Measurements from ENCODE around the gene SUSD2. TPM values are rescaled to one million over a fixed set of nuclear protein-coding genes. Genes with fewer than 3 reads are reported as not detected.

The SUSD2 gene
- total and polyA plus RNA-seq, 9 donors, result 0.40 to 2.6 (median 1.0) TPM

DNA sequence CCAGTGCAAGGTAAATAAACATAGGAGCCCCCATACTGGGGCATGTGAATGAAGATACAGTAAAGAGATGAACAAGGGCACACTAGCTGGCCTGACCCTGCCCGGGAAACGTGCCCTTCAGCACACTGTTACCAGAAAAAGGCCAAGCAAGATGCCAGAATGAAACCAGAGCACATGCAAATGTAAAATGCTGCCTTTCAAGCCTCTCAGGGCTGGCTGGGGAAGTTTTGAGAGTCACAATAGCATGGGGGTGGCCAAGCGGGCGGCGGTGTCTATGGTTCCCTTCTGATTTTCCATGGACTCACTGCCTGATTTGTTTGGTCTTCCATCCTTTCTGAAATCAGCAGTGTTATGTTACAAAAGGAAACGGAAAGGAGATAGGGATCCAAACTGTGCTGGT lies 18.9 kb upstream of the SUSD2 start:
- Histone ChIP-seq H3K27me3 (ENCODE audit: control insufficient read depth, insufficient read depth, low read length) (no peaks in the 10 kb centered on the region), H3K27ac (ENCODE audit: low read length) (peak overlapping the region; percentile 65), H3K9me3 (replicated peaks; ENCODE audit: control insufficient read depth, low read depth, low read length) (no peaks in the 10 kb centered on the region), H3K4me1 (ENCODE audit: control insufficient read depth, insufficient read depth, low read length) (peaks cover 85% of the 10 kb centered on the region), H3K4me3 (ENCODE audit: low read length) (no peak overlapping the region), H3K36me3 (ENCODE audit: control insufficient read depth, insufficient read depth, low read length) (peaks cover 65% of the 10 kb centered on the region)
- WGBS (ENCODE audit: insufficient coverage), result 74% methylated on average over 6 of the region's 6 CpGs
- peak; percentile 55 for DNase-seq

DNA sequence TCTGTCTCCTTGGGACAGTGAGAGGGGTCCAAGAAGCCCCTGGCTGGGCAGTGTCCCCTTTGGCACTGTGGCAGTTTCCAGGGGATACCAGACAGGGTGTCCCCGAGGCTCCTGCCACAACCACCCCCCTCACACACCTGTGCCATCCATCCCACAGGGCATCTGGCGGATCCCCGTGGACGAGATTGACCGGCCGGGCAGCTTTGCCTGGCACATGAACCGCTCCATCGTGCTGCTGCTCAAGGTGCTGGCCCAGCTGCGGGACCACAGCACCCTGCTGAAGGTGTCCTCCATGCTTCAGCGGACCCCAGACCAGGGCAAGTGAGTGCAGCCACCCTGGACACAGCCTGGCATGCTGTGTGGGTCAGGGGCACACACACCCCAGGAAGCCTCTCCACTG lies 17.0 kb upstream of the SUSD2 start:
- H3K4me3 ChIP-seq (ENCODE audit: low read length), result no peak overlapping the region
- H3K4me1 ChIP-seq (ENCODE audit: control insufficient read depth, insufficient read depth, low read length), result peaks cover 66% of the 10 kb centered on the region
- H3K9me3 ChIP-seq (replicated peaks; ENCODE audit: control insufficient read depth, low read depth, low read length), result no peaks in the 10 kb centered on the region
- WGBS (ENCODE audit: insufficient coverage), result 87% methylated on average over 10 of the region's 10 CpGs
- H3K27ac ChIP-seq (ENCODE audit: low read length), result peak overlapping the region; percentile 42
- DNase-seq, result no peak
- H3K27me3 ChIP-seq (ENCODE audit: control insufficient read depth, insufficient read depth, low read length), result no peaks in the 10 kb centered on the region
- peaks cover 76% of the 10 kb centered on the region for H3K36me3 ChIP-seq (ENCODE audit: control insufficient read depth, insufficient read depth, low read length)

DNA sequence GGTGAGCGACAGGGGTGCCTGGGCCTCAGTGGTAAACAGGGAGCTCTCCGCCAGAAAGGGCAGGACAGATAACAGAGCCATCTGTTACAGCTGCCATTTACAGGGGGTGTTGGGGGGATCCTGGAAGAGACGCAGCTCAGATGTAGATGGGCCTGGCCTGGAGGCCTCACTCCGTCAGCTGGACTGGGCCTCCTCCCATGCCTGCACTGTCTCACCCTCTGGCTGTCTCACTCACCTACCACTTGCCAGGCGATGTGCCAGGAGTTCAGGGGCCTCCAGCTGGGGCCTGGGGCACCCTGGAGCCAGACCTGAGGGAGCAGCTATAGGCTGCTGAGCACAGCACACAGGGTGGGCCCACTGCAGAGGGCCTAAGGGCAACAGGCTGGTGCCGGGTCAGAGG lies 16.3 kb upstream of the SUSD2 start:
- peak; percentile 54 for DNase-seq
- no peaks in the 10 kb centered on the region for H3K27me3 ChIP-seq (ENCODE audit: control insufficient read depth, insufficient read depth, low read length)
- peaks cover 80% of the 10 kb centered on the region for H3K36me3 ChIP-seq (ENCODE audit: control insufficient read depth, insufficient read depth, low read length)
- H3K27ac ChIP-seq (ENCODE audit: low read length), result peak overlapping the region; percentile 62
- peaks cover 59% of the 10 kb centered on the region for H3K4me1 ChIP-seq (ENCODE audit: control insufficient read depth, insufficient read depth, low read length)
- H3K9me3 ChIP-seq (replicated peaks; ENCODE audit: control insufficient read depth, low read depth, low read length), result no peaks in the 10 kb centered on the region
- H3K4me3 ChIP-seq (ENCODE audit: low read length), result no peak overlapping the region
- 68% methylated on average over 4 of the region's 6 CpGs for WGBS (ENCODE audit: insufficient coverage)

DNA sequence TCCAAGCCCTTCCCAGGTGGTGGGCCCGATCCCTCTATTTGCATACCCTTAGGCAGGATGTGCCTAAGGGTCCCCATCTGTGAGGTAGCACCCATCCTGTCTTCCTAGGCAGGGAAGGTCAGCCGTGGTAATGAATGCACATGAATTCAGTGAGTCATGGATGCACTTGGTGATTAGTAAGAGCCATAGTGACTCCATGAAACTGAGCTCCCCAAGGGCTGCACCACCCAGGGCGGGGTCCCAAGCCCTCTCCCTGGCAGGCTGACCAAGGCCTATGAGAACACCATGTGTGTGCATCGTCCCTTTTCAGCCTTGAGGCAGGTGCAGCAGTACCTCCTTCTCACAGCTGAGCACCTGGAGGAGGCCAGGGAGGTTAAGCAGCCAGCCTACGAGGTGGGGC lies 15.6 kb upstream of the SUSD2 start:
- Histone ChIP-seq H3K9me3 (replicated peaks; ENCODE audit: control insufficient read depth, low read depth, low read length) (no peaks in the 10 kb centered on the region), H3K27ac (ENCODE audit: low read length) (no peak overlapping the region), H3K4me3 (ENCODE audit: low read length) (no peak overlapping the region), H3K36me3 (ENCODE audit: control insufficient read depth, insufficient read depth, low read length) (peaks cover 82% of the 10 kb centered on the region), H3K4me1 (ENCODE audit: control insufficient read depth, insufficient read depth, low read length) (peaks cover 54% of the 10 kb centered on the region), H3K27me3 (ENCODE audit: control insufficient read depth, insufficient read depth, low read length) (no peaks in the 10 kb centered on the region)
- WGBS (ENCODE audit: insufficient coverage), result 84% methylated on average over 4 of the region's 5 CpGs
- no peak for DNase-seq

DNA sequence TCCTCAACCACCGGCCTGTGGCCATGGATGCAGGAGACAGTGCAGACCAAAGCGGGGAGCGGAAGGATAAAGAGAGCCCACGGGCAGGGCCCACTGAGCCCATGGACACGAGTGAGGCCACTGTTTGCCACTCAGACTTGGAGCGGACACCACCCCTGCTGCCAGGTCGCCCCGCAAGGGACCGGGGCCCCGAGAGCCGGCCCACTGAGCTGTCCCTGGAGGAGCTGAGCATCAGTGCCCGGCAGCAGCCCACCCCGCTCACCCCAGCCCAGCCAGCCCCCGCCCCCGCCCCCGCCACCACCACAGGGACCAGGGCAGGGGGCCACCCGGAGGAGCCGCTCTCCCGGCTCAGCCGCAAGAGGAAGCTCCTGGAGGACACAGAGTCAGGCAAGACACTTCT lies 14.5 kb upstream of the SUSD2 start:
- Histone ChIP-seq H3K27ac (ENCODE audit: low read length) (no peak overlapping the region), H3K4me3 (ENCODE audit: low read length) (no peak overlapping the region), H3K4me1 (ENCODE audit: control insufficient read depth, insufficient read depth, low read length) (peaks cover 43% of the 10 kb centered on the region), H3K9me3 (replicated peaks; ENCODE audit: control insufficient read depth, low read depth, low read length) (no peaks in the 10 kb centered on the region), H3K27me3 (ENCODE audit: control insufficient read depth, insufficient read depth, low read length) (no peaks in the 10 kb centered on the region), H3K36me3 (ENCODE audit: control insufficient read depth, insufficient read depth, low read length) (peaks cover 85% of the 10 kb centered on the region)
- no peak for DNase-seq
- 93% methylated on average over 19 of the region's 20 CpGs for WGBS (ENCODE audit: insufficient coverage)

DNA sequence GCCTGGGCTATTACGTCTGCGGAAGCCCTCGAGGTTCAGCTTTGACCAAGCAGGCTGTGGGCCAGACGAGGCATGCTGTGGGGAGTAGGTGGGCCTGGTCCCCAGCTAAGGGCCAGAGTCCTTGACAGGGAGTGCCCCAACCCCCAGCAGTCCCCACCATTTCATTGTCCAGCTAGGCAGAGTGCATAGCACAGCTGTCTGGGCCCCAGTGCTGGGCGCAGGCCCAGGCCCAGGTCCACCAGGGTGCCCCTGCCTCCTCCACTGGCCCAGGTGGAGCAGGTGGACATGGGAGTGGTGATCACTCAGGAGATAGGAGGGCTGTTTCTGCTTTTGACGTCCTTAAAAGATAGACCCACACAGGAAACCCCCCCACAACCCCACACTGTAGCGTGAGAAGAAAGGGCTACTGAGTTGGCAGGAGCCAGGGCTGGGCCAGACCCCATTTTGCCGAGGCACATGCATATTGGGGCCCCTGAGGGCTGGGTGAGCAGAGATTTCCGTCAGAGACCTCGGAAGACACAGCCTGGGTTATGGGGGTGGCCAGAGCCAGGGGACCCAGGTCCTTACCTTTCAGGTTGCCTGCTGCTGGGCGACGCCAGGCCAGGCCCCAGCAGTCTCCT lies 11.7 kb upstream of the SUSD2 start:
- peaks cover 19% of the 10 kb centered on the region for H3K4me1 ChIP-seq (ENCODE audit: control insufficient read depth, insufficient read depth, low read length)
- 74% methylated on average over 6 of the region's 12 CpGs for WGBS (ENCODE audit: insufficient coverage)

DNA sequence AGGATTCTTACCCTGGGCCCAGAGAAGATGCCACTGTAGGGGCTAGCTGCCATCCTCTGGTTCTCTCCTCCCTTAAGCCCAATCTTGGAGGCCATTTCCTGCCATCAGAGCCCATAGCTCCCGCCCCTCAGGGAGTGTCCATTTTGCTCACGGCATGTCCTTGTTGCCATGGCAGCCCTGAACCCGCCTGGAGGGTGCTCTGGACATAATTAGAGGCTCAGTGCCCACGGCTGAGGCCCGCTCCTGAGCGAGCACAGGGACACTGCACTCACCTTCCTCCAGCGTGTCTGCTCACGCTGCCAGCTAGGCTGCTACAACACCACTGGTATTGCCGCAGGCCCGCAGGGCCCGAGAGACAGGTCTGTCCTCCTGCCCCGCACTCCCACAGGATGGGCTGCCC lies 11.1 kb upstream of the SUSD2 start:
- 53% methylated on average over 12 of the region's 12 CpGs for WGBS (ENCODE audit: insufficient coverage)
- Histone ChIP-seq H3K27ac (ENCODE audit: low read length) (no peak overlapping the region), H3K4me3 (ENCODE audit: low read length) (no peak overlapping the region), H3K9me3 (replicated peaks; ENCODE audit: control insufficient read depth, low read depth, low read length) (no peaks in the 10 kb centered on the region), H3K4me1 (ENCODE audit: control insufficient read depth, insufficient read depth, low read length) (peaks cover 19% of the 10 kb centered on the region), H3K36me3 (ENCODE audit: control insufficient read depth, insufficient read depth, low read length) (peaks cover 83% of the 10 kb centered on the region), H3K27me3 (ENCODE audit: control insufficient read depth, insufficient read depth, low read length) (no peaks in the 10 kb centered on the region)
- DNase-seq, result no peak

More for the DNA sequence above, 11.7 kb upstream of the SUSD2 start:
- no peak overlapping the region for H3K4me3 ChIP-seq (ENCODE audit: low read length)
- no peak for DNase-seq
- no peak overlapping the region for H3K27ac ChIP-seq (ENCODE audit: low read length)
- no peaks in the 10 kb centered on the region for H3K27me3 ChIP-seq (ENCODE audit: control insufficient read depth, insufficient read depth, low read length)
- H3K36me3 ChIP-seq (ENCODE audit: control insufficient read depth, insufficient read depth, low read length), result peaks cover 90% of the 10 kb centered on the region
- H3K9me3 ChIP-seq (replicated peaks; ENCODE audit: control insufficient read depth, low read depth, low read length), result no peaks in the 10 kb centered on the region

DNA sequence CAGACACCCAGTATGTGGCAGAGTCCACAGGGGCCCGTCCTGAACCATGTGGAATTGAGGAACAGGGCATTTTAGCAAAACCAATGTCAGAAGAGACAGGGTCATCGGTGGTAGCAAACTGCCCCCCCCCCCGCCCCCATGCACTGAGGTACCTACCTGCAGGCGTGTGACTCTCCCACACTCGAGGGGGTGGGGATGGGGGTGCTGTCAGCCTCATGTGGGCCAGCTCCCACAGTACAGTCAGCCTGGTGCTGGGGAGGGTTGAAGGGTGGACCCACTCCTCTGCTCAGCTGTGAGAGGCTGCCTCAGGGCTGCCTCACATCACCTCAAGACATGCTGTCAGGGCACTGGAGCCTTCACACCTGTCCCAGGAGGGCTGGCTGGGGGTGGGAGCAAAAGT lies 10.7 kb upstream of the SUSD2 start:
- Histone ChIP-seq H3K27me3 (ENCODE audit: control insufficient read depth, insufficient read depth, low read length) (no peaks in the 10 kb centered on the region), H3K27ac (ENCODE audit: low read length) (no peak overlapping the region), H3K36me3 (ENCODE audit: control insufficient read depth, insufficient read depth, low read length) (peaks cover 79% of the 10 kb centered on the region), H3K4me3 (ENCODE audit: low read length) (no peak overlapping the region), H3K4me1 (ENCODE audit: control insufficient read depth, insufficient read depth, low read length) (peaks cover 16% of the 10 kb centered on the region), H3K9me3 (replicated peaks; ENCODE audit: control insufficient read depth, low read depth, low read length) (no peaks in the 10 kb centered on the region)
- no CpG with 5 or more reads among the region's 5 CpGs for whole genome bisulfite sequencing (ENCODE audit: insufficient coverage)
- no peak for DNase-seq

DNA sequence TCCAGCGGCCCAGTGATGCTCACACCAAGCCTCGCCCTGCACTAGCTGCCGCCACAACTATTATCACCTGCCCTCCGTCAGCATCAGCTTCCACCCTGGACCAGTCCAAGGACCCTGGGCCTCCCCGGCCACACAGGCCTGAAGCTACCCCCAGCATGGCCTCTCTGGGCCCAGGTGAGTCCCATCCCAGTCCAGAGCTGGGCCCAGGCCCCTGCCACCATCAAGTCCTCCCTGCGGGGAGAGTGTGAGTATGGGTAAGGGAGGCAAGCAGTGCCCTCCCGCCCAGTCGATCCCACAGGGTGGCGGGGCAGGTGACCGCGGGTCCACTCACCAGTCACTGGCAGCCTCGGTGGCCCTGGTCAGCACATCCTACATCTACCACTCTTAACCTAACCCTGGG lies 9.5 kb upstream of the SUSD2 start:
- WGBS (ENCODE audit: insufficient coverage), result 88% methylated on average over 3 of the region's 12 CpGs
- Histone ChIP-seq H3K9me3 (replicated peaks; ENCODE audit: control insufficient read depth, low read depth, low read length) (no peaks in the 10 kb centered on the region), H3K27me3 (ENCODE audit: control insufficient read depth, insufficient read depth, low read length) (no peaks in the 10 kb centered on the region), H3K36me3 (ENCODE audit: control insufficient read depth, insufficient read depth, low read length) (peaks cover 78% of the 10 kb centered on the region), H3K4me3 (ENCODE audit: low read length) (no peak overlapping the region), H3K27ac (ENCODE audit: low read length) (no peak overlapping the region), H3K4me1 (ENCODE audit: control insufficient read depth, insufficient read depth, low read length) (peaks cover 22% of the 10 kb centered on the region)
- no peak for DNase-seq

DNA sequence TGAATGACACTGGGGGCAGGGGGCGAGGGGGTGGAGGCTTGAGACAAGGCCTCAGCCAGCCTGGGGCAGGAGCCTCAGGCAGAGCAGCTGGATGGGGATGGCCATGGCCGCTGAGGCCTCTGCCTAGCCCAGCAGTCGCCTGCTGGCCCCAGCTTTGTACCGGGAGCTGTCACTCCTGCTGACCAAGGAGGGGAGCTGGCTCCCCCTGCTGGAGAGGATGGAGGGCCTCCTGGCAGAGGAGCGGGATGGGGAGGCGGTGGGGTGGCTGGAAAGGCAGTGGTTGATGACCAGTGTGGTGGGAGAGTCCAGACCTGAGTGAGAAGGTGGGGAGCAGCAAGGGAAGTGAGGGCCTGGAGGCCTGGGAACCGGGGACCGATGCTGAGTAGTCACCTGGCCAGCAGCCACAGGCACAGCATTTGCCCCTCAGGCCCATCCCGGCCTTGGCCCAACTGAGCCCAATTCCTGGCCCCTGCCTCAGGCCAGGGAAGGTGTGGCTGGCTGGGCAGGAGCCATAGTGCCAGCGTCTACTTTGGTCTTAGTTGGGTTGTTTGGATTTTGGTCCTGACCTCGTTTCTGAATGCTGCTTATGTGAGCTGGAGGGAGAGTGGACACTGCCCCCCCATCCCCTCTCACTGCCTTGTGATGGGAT lies 6.0 kb upstream of the SUSD2 start:
- Histone ChIP-seq H3K4me3 (ENCODE audit: low read length) (no peak overlapping the region), H3K36me3 (ENCODE audit: control insufficient read depth, insufficient read depth, low read length) (peaks cover 64% of the 10 kb centered on the region), H3K27me3 (ENCODE audit: control insufficient read depth, insufficient read depth, low read length) (no peaks in the 10 kb centered on the region), H3K9me3 (replicated peaks; ENCODE audit: control insufficient read depth, low read depth, low read length) (no peaks in the 10 kb centered on the region), H3K4me1 (ENCODE audit: control insufficient read depth, insufficient read depth, low read length) (peaks cover 29% of the 10 kb centered on the region), H3K27ac (ENCODE audit: low read length) (no peak overlapping the region)
- WGBS (ENCODE audit: insufficient coverage), result 42% methylated on average over 7 of the region's 11 CpGs
- DNase-seq, result peak; percentile 79

Measured in muscle of leg (tissue), 11 donors.